NCI-H748 (cell line): Measurements from ENCODE around the gene TRNT1.

ENCODE experiments used
- DNase-seq: peaks from one replicate; lab custom pipeline; 2025; ENCODE audit not compliant: unreplicated experiment; lab: John Stamatoyannopoulos, UW

The TRNT1 gene

GRCh38 chr3:3177861-3178497 lies 51.2 kb downstream of the TRNT1 start:
- no peak for DNase-seq

DNA sequence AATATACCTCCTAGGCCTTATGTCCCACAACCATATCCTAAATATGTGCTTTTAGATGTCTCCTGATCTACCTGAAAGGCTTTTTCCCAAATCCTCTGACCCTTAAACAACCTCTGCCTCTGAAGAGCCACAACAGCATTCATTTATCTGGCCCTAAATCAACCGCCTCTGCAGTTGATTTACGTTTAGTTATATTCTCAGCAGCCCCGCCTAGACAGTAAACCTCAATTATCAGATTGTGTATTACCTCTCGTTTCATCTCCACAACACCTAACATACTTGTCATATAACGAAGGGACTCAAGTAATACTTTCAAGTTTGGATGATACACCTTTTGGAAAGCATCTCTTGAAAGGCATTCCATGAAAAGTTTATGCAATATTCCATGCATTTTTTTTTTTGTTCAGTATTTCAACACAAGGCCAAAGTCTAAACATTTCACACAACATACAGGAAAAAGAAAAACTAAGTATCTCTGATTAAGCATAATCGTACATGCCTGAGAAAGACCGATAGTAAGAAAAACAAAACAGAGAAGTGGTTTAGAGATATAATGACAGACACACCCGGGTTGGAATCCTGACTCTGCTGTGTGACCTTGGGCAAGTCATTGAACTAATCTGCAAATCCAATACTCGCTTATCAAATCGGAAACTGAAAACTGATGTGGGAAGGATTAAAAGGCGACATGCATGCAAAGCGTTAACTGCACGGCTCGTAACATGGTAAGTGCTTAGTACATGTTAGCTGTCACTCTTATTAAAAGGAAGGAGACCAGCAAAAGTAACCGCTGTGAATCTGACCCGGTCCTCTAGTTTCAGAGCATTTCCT lies 52.0 kb downstream of the TRNT1 start:
- DNase-seq, result peak; percentile 29

GRCh38 chr3:3179407-3180094 lies 52.8 kb downstream of the TRNT1 start, which contains the start of gene CRBN:
Gene CRBN, minus strand, starts transcription at chr3:3179691. Its CDS starts 4 bp downstream, at chr3:3179687.
- peak; percentile 84 for DNase-seq

DNA sequence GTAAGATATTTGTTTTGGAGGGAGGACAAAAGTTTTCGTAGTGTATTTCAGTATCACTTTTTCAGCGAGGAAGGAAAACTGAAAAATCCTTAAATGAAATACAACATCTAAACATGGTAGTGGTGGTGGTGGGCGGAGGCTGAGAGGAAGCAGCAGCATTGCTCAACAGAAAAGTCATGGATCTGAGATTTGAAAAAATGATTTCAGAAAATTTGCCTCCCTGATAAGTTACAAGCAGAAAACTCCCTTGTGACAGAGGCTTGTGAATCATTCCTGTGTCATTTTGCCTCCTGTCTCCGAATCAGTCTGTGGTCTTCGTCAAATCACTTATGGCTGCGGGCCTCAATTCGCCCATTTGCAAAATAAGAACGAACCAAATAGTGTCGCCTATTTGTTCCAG lies 53.7 kb downstream of the TRNT1 start:
- DNase-seq, result no peak

DNA sequence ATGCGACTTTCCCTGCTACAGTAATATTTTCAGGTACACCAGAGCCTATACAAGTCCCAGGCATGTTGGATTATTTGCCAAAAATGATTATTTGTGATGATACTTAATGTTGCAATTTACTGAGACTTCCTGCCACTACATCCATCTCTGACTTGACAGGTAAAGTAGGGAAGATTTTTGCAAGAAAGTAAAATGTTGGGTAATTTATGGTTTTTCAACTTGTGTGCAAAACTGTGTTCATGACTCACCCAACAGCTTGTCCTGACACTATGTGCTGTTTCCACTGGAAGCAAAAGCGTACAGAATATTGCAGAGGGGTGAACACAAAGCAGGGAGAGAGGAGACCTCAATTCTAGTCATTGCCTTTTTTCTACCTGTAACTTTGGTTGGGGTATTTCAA lies 58.1 kb downstream of the TRNT1 start:
- no peak for DNase-seq

DNA sequence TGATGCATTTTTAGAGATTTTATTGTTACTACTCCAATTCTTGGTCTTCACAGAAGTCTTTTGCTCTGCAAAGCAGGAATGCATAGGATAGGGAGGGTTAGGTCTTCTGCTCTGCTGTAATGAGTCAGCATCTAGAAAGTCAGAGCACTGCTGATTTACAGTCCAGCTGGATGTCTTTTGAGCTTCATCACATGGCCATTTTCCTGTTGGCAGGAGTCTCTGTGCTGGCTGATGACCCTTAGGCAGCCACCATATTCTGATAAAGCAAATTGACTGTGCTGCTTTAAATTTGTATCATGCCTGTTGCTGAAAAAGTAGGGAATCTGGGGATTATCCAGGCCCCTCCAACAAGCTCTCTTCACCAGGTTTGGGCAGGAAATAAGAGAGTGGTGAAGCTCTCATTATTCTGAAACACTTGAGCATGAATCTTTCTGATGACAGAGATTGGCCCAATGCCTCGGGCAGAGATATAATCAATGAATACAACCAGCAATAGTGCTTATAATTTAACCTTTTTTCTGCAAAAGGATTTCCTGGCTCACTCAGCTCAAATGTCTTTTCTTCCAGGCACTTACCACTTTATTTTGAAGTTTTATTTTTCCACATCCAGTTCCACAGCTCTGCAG lies 62.5 kb downstream of the TRNT1 start:
- DNase-seq, result no peak

DNA sequence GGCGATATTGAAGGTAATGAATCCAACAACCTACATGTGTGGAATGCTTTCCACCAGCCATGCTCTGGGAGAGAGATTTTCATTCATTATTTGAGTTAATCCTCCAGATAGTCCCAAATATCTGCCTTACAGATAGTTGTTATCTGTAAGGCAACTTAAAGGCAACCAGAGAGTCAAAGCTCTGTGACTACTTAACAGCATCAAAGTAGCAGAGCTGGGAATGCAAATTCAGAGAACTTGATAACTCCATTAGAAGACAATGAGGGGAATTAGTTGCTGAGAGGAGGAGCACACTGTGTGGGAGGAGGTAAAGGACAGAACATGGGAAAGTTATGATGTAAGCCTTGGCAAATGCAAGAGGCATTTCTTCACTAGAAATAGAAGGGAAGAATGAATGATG lies 63.2 kb downstream of the TRNT1 start:
- DNase-seq, result no peak

GRCh38 chr3:3191675-3192285 lies 65.0 kb downstream of the TRNT1 start:
- no peak for DNase-seq

DNA sequence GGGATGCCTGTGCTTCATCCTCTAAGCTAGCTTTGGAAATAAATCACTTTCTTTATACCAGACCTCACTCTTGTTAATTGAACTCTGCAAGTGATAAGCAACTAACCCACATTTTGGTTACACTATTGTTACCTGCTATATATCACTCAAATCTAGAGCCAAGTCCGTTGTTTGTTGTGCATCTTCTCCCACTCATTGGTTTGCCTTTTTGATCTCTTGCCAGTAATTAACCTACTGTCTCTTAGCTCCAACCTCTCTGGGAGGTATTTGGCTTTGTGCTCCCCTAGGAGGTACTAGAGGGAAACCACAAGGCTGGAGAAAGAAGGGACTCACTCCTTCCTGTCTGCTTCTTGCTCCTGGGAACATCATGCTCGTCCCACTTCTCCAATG lies 65.5 kb downstream of the TRNT1 start:
- DNase-seq, result no peak

DNA sequence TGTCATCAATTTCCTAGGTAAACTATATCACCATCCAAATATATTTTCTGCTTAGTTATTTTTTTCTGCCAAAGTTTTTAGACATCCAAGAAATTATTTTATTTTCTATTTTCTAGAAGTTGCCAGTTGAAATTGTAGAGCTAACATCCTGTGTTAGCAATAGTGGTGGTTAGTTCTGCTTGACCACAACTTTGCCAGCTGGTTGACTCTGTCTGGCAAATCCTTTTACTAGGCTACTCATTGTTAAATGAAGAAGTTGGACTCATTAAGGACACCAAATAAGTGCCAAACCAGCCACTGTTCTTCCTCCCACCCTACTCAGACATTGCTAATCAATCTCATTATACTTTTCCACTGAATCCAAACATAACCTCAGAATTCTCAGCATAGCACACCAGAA lies 68.1 kb downstream of the TRNT1 start:
- DNase-seq, result no peak

DNA sequence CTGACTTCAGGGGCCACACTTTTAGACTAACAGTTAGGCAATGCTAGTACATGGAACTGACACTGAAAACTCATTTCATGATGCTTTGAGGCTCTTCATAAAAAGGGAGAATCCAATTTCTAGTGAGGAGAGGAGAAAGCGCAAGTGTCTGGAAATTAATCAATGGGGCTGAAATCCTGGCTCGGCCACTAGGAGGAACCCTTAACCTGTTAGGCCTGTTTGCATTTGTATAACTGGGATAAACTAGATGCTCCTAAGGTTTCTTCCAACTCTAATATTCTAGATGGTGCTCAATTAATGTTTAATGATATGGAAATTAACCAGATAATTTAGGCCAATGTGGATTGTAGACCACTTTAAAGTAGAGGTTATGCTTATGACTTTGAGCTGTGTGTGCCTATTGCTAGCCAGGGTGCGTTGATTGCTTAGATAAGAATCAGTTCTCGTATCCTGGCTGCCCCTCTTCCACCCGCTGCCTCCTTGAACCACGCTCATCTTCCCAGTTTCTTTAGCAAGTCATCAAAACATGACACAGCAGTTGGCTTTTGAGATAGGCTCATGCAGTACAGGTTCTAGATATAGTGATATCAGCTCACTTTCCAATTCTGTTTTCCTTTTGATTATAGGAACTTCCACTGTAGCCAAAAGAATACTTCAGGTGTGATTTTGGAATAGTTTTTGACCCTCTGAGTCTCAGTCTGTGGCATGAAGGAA lies 69.6 kb downstream of the TRNT1 start:
- peak; percentile 1 for DNase-seq
